Activated T-cell treated with anti-CD3 and anti-CD28 coated beads, Interleukin-2, amount 50 U/mL, for 24 hours (primary cell): Measurements from ENCODE around the gene GBA2.

Experiments used
- DNase-seq: peaks from one replicate; pipeline ENCODE4 v3.0.0-alpha.2; 2020
- H3K27ac Mint-ChIP-seq: 2 replicates; pipeline ENCODE4 v1.8.0; 2020; ENCODE audit warnings: mild to moderate bottlenecking, mixed read lengths
- H3K27me3 Mint-ChIP-seq: 2 replicates; pipeline ENCODE4 v1.8.0; 2020; ENCODE audit warnings: mixed read lengths
- H3K36me3 Mint-ChIP-seq: 2 replicates; pipeline ENCODE4 v1.8.0; 2020; ENCODE audit warnings: low read depth, mixed read lengths
- H3K4me1 Mint-ChIP-seq: 2 replicates; pipeline ENCODE4 v1.8.0; 2020; ENCODE audit warnings: low read depth, mixed read lengths
- H3K4me3 Mint-ChIP-seq: 2 replicates; pipeline ENCODE4 v1.8.0; 2020; ENCODE audit warnings: mild to moderate bottlenecking, moderate library complexity, mixed read lengths
- H3K9me3 Mint-ChIP-seq: 2 replicates; pipeline ENCODE4 v1.8.0; 2020; ENCODE audit warnings: mixed read lengths

Gene GBA2

GRCh38 chr9:35708146-35708545 is 40.9 kb downstream of the GBA2 start:
- no peaks in the 10 kb centered on the region for H3K27me3 Mint-ChIP-seq
- DNase-seq, result no peak
- H3K4me3 Mint-ChIP-seq, result no peak overlapping the region
- peaks cover 30% of the 10 kb centered on the region for H3K36me3 Mint-ChIP-seq
- H3K9me3 Mint-ChIP-seq, result no peaks in the 10 kb centered on the region
- peak overlapping the region; percentile 24 for H3K27ac Mint-ChIP-seq
- peaks cover 7% of the 10 kb centered on the region for H3K4me1 Mint-ChIP-seq

- DNase-seq, result no peak
- Mint-ChIP-seq H3K4me3 (no peak overlapping the region), H3K4me1 (peaks cover 3% of the 10 kb centered on the region), H3K36me3 (peaks cover 19% of the 10 kb centered on the region), H3K27ac (peak overlapping the region; percentile 58), H3K9me3 (no peaks in the 10 kb centered on the region), H3K27me3 (no peaks in the 10 kb centered on the region)
These were observed 42.1 kb downstream of the GBA2 start for GRCh38 chr9:35706951-35707350.

GRCh38 chr9:35705836-35706430 is 43.1 kb downstream of the GBA2 start:
- Mint-ChIP-seq H3K36me3 (peaks cover 8% of the 10 kb centered on the region), H3K9me3 (no peaks in the 10 kb centered on the region), H3K27ac (no peak overlapping the region), H3K27me3 (no peaks in the 10 kb centered on the region), H3K4me3 (no peak overlapping the region), H3K4me1 (no peaks in the 10 kb centered on the region)
- DNase-seq, result no peak

GRCh38 chr9:35705372-35705771 is 43.7 kb downstream of the GBA2 start:
- Mint-ChIP-seq H3K4me1 (no peaks in the 10 kb centered on the region), H3K27ac (no peak overlapping the region), H3K9me3 (no peaks in the 10 kb centered on the region), H3K27me3 (no peaks in the 10 kb centered on the region), H3K36me3 (peaks cover 3% of the 10 kb centered on the region), H3K4me3 (no peak overlapping the region)
- DNase-seq, result no peak

GRCh38 chr9:35703906-35704672 is 44.9 kb downstream of the GBA2 start:
- DNase-seq, result no peak
- Mint-ChIP-seq H3K27me3 (no peaks in the 10 kb centered on the region), H3K4me1 (no peaks in the 10 kb centered on the region), H3K36me3 (no peaks in the 10 kb centered on the region), H3K27ac (peak overlapping the region; percentile 18), H3K9me3 (no peaks in the 10 kb centered on the region), H3K4me3 (no peak overlapping the region)

GRCh38 chr9:35702696-35703095 is 46.3 kb downstream of the GBA2 start:
- H3K9me3 Mint-ChIP-seq, result no peaks in the 10 kb centered on the region
- H3K27ac Mint-ChIP-seq, result no peak overlapping the region
- no peaks in the 10 kb centered on the region for H3K4me1 Mint-ChIP-seq
- no peak overlapping the region for H3K4me3 Mint-ChIP-seq
- H3K36me3 Mint-ChIP-seq, result no peaks in the 10 kb centered on the region
- no peaks in the 10 kb centered on the region for H3K27me3 Mint-ChIP-seq
- no peak for DNase-seq

GRCh38 chr9:35700942-35701341 is 48.1 kb downstream of the GBA2 start:
- Mint-ChIP-seq H3K4me3 (no peak overlapping the region), H3K27ac (no peak overlapping the region), H3K36me3 (no peaks in the 10 kb centered on the region), H3K9me3 (no peaks in the 10 kb centered on the region), H3K4me1 (peaks cover 3% of the 10 kb centered on the region), H3K27me3 (no peaks in the 10 kb centered on the region)
- no peak for DNase-seq

GRCh38 chr9:35700031-35700430 is 49.0 kb downstream of the GBA2 start:
- no peak for DNase-seq
- H3K9me3 Mint-ChIP-seq, result no peaks in the 10 kb centered on the region
- no peak overlapping the region for H3K27ac Mint-ChIP-seq
- H3K4me1 Mint-ChIP-seq, result peaks cover 3% of the 10 kb centered on the region
- no peak overlapping the region for H3K4me3 Mint-ChIP-seq
- H3K27me3 Mint-ChIP-seq, result no peaks in the 10 kb centered on the region
- H3K36me3 Mint-ChIP-seq, result peaks cover 1% of the 10 kb centered on the region

- no peaks in the 10 kb centered on the region for H3K27me3 Mint-ChIP-seq
- H3K9me3 Mint-ChIP-seq, result no peaks in the 10 kb centered on the region
- H3K4me1 Mint-ChIP-seq, result peaks cover 3% of the 10 kb centered on the region
- peaks cover 2% of the 10 kb centered on the region for H3K36me3 Mint-ChIP-seq
- no peak for DNase-seq
- no peak overlapping the region for H3K4me3 Mint-ChIP-seq
- H3K27ac Mint-ChIP-seq, result no peak overlapping the region
These were observed 50.8 kb downstream of the GBA2 start for GRCh38 chr9:35698231-35698630.

- no peak overlapping the region for H3K4me3 Mint-ChIP-seq
- H3K4me1 Mint-ChIP-seq, result peaks cover 3% of the 10 kb centered on the region
- DNase-seq, result no peak
- H3K27ac Mint-ChIP-seq, result no peak overlapping the region
- no peaks in the 10 kb centered on the region for H3K9me3 Mint-ChIP-seq
- peaks cover 2% of the 10 kb centered on the region for H3K36me3 Mint-ChIP-seq
- H3K27me3 Mint-ChIP-seq, result no peaks in the 10 kb centered on the region
These were observed 51.5 kb downstream of the GBA2 start for GRCh38 chr9:35697486-35697885.

- H3K27me3 Mint-ChIP-seq, result no peaks in the 10 kb centered on the region
- no peak overlapping the region for H3K27ac Mint-ChIP-seq
- no peak overlapping the region for H3K4me3 Mint-ChIP-seq
- H3K4me1 Mint-ChIP-seq, result peaks cover 6% of the 10 kb centered on the region
- peak; percentile 70 for DNase-seq
- H3K9me3 Mint-ChIP-seq, result no peaks in the 10 kb centered on the region
- peaks cover 2% of the 10 kb centered on the region for H3K36me3 Mint-ChIP-seq
These were observed 52.4 kb downstream of the GBA2 start for GRCh38 chr9:35696520-35697215.

GRCh38 chr9:35695943-35696401 is 53.1 kb downstream of the GBA2 start:
- Mint-ChIP-seq H3K27me3 (no peaks in the 10 kb centered on the region), H3K27ac (no peak overlapping the region), H3K36me3 (peaks cover 2% of the 10 kb centered on the region), H3K4me1 (peaks cover 10% of the 10 kb centered on the region), H3K9me3 (no peaks in the 10 kb centered on the region), H3K4me3 (no peak overlapping the region)
- DNase-seq, result no peak

- Mint-ChIP-seq H3K27me3 (no peaks in the 10 kb centered on the region), H3K36me3 (peaks cover 2% of the 10 kb centered on the region), H3K4me3 (peak overlapping the region; percentile 24), H3K4me1 (peaks cover 32% of the 10 kb centered on the region), H3K27ac (peak overlapping the region; percentile 14), H3K9me3 (no peaks in the 10 kb centered on the region)
- DNase-seq, result no peak
These were observed 57.2 kb downstream of the GBA2 start for GRCh38 chr9:35691757-35692301.

GRCh38 chr9:35691334-35691650 is 57.7 kb downstream of the GBA2 start:
- Mint-ChIP-seq H3K36me3 (peaks cover 2% of the 10 kb centered on the region), H3K9me3 (no peaks in the 10 kb centered on the region), H3K4me3 (peak overlapping the region; percentile 76), H3K4me1 (peaks cover 29% of the 10 kb centered on the region), H3K27me3 (no peaks in the 10 kb centered on the region), H3K27ac (peak overlapping the region; percentile 79)
- no peak for DNase-seq
